SU-DHL-6 (cell line): ENCODE data around the gene CDK16.

ENCODE experiments used
- H2AFZ ChIP-seq: fragments of 200-600 bp; sonication (generic); 2 replicates; pipeline ENCODE4 v1.6.1; 2014; ENCODE audit warnings: low read depth, mild to moderate bottlenecking, moderate library complexity, mixed read lengths, antibody characterized with exemption, low read length; ENCODE audit not compliant: severe bottlenecking
- H3F3A ChIP-seq: fragments of 200-600 bp; shearing (Covaris generic); 2 replicates; pipeline ENCODE4 v1.6.0; 2016; ENCODE audit warnings: antibody characterized with exemption, mild to moderate bottlenecking; ENCODE audit not compliant: insufficient read depth
- H3K27ac ChIP-seq: fragments of 200-600 bp; sonication (generic); 2 replicates; pipeline ENCODE4 v1.5.1; 2016; ENCODE audit warnings: low read depth, mild to moderate bottlenecking, low read length, moderate library complexity, mixed read lengths
- H3K27me3 ChIP-seq: fragments of 200-600 bp; sonication (generic), shearing (Covaris generic); 2 replicates; pipeline ENCODE4 v1.6.0; 2014; ENCODE audit warnings: mild to moderate bottlenecking, low read length
- H3K36me3 ChIP-seq: fragments of 200-600 bp; sonication (generic); 2 replicates; pipeline ENCODE4 v1.6.1; 2014; ENCODE audit warnings: mild to moderate bottlenecking, low read length, mixed read lengths
- H3K4me2 ChIP-seq: fragments of 300-600, 200-600 bp; shearing (Covaris generic), sonication (generic); 2 replicates; pipeline ENCODE4 v1.6.0; 2014; ENCODE audit warnings: low read length, low read depth, mild to moderate bottlenecking; ENCODE audit not compliant: poor library complexity, severe bottlenecking
- H3K4me3 ChIP-seq: fragments of 200-600 bp; sonication (generic); 2 replicates; pipeline ENCODE4 v1.5.1; 2014; ENCODE audit warnings: antibody characterized with exemption, low read length, mild to moderate bottlenecking, mixed read lengths; ENCODE audit not compliant: insufficient read depth, poor library complexity, severe bottlenecking
- H3K79me2 ChIP-seq: fragments of 200-600 bp; sonication (generic); 2 replicates; pipeline ENCODE4 v1.6.1; 2014; ENCODE audit warnings: mild to moderate bottlenecking, low read length, moderate library complexity; ENCODE audit not compliant: insufficient read depth
- H3K9ac ChIP-seq: fragments of 200-600 bp; sonication (generic); 2 replicates; pipeline ENCODE4 v1.7.0; 2014; ENCODE audit warnings: mild to moderate bottlenecking, low read length
- H3K9me2 ChIP-seq: fragments of 200-600 bp; sonication (generic); replicated peaks from 2 replicates; pipeline ENCODE4 v1.6.1; 2014; ENCODE audit warnings: low read length; ENCODE audit not compliant: insufficient read depth
- H3K9me3 ChIP-seq: fragments of 200-600 bp; sonication (generic); 2 replicates; pipeline ENCODE4 v1.6.1; 2014; ENCODE audit warnings: low read length, mixed read lengths; ENCODE audit not compliant: insufficient read depth
- H4K20me1 ChIP-seq: fragments of 200-600 bp; sonication (generic); 2 replicates; pipeline ENCODE4 v1.6.1; 2014; ENCODE audit warnings: low read depth, mild to moderate bottlenecking, antibody characterized with exemption, low read length, moderate library complexity, mixed read lengths
- EZH2phosphoT487 ChIP-seq: fragments of 200-600 bp; sonication (generic), shearing (Covaris generic); conservative IDR thresholded peaks from 2 replicates; pipeline ENCODE4 v1.6.1; 2018; ENCODE audit warnings: mild to moderate bottlenecking, antibody characterized with exemption, low read length, moderate library complexity, mixed read lengths
- TF ChIP-seq, protein P1 (sequence below): fragments of 200-600 bp; sonication (generic); IDR thresholded peaks from one replicate; pipeline ENCODE4 v1.5.1; 2017; ENCODE audit warnings: antibody characterized with exemption, mild to moderate bottlenecking, low read length, moderate library complexity; ENCODE audit not compliant: insufficient read depth, poor library complexity, severe bottlenecking

CDK16 gene

DNA sequence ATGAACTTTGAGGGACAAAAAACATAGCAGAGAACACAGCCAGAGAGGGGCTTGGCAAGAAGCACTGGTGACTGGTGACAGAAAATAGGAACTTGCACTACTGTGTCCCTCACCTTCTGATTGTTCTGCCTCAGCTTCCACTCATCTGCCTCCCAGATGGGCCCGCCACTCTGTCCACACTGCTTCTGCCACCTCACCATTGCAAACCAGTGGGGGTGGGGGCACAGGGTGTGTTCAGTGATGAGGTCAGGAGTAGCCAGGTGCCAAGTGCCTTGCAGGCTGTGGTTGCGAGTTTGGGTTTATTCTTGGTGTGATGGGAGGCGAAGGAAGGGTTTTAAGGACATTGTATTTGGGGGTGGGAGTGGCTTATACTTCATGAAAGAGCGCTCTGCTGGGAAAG, 34.0 kb upstream of the CDK16 start:
- no peaks in the 10 kb centered on the region for H3K36me3 ChIP-seq
- H3K9me2 ChIP-seq: no peaks in the 10 kb centered on the region
- no peak overlapping the region for H3K4me3 ChIP-seq
- no peak overlapping the region for H3K4me2 ChIP-seq
- TF ChIP-seq, protein P1, sequence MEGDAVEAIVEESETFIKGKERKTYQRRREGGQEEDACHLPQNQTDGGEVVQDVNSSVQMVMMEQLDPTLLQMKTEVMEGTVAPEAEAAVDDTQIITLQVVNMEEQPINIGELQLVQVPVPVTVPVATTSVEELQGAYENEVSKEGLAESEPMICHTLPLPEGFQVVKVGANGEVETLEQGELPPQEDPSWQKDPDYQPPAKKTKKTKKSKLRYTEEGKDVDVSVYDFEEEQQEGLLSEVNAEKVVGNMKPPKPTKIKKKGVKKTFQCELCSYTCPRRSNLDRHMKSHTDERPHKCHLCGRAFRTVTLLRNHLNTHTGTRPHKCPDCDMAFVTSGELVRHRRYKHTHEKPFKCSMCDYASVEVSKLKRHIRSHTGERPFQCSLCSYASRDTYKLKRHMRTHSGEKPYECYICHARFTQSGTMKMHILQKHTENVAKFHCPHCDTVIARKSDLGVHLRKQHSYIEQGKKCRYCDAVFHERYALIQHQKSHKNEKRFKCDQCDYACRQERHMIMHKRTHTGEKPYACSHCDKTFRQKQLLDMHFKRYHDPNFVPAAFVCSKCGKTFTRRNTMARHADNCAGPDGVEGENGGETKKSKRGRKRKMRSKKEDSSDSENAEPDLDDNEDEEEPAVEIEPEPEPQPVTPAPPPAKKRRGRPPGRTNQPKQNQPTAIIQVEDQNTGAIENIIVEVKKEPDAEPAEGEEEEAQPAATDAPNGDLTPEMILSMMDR: no peak
- no peak for TF ChIP-seq EZH2phosphoT487
- no peaks in the 10 kb centered on the region for H3K27me3 ChIP-seq
- no peak overlapping the region for H3K27ac ChIP-seq
- no peak overlapping the region for H2AFZ ChIP-seq
- H4K20me1 ChIP-seq: no peaks in the 10 kb centered on the region
- H3K9me3 ChIP-seq: no peaks in the 10 kb centered on the region
- H3F3A ChIP-seq: peaks cover 14% of the 10 kb centered on the region
- H3K79me2 ChIP-seq: no peaks in the 10 kb centered on the region
- H3K9ac ChIP-seq: no peak overlapping the region

DNA sequence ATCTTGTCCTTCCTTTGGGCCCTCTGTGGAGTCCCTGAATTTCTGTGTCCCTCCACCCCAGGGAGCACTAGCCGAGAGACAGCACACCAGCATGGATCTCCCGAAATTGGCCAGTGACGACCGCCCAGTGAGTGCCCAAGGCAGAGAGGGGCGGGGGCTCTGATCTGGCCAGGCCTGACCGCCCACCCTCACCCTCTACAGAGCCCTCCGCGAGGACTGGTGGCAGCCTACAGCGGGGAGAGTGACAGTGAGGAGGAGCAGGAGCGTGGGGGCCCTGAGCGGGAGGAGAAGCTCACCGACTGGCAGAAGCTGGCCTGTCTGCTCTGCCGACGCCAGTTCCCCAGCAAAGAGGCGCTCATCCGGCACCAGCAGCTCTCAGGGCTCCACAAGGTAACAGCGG, 33.2 kb upstream of the CDK16 start:
- Histone ChIP-seq H3K4me2 (no peak overlapping the region), H3K4me3 (no peak overlapping the region), H3K9ac (no peak overlapping the region), H4K20me1 (no peaks in the 10 kb centered on the region), H3K9me3 (no peaks in the 10 kb centered on the region), H3K79me2 (no peaks in the 10 kb centered on the region), H3K27me3 (no peaks in the 10 kb centered on the region), H3K27ac (no peak overlapping the region), H3K9me2 (no peaks in the 10 kb centered on the region), H2AFZ (no peak overlapping the region), H3F3A (peaks cover 15% of the 10 kb centered on the region), H3K36me3 (no peaks in the 10 kb centered on the region)
- TF ChIP-seq, protein P1: no peak
- no peak for TF ChIP-seq EZH2phosphoT487

DNA sequence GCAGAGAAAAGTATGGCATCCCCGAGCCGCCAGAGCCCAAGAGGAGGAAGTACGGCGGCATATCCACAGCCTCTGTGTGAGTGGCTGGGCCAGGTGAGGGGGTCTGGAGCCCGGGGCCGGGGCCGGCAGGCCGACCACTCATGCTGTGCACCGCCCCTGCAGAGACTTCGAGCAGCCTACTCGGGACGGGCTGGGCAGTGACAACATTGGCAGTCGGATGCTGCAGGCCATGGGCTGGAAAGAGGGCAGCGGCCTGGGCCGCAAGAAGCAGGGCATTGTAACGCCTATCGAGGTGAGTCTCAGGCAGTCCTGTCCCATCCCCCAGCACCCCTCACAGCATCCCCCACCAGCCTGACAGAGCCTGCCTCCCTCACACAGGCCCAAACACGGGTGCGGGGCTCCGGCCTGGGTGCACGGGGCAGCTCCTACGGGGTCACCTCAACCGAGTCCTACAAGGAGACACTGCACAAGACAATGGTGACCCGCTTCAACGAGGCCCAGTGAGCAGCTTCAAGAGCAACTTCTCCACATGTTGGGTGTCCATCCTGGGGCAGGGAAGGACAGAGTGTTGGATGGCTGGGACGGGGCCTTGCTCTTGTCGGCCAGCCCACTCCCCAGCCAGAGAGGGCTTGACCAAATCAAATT, 32.3 kb upstream of the CDK16 start:
- H4K20me1 ChIP-seq: no peaks in the 10 kb centered on the region
- no peaks in the 10 kb centered on the region for H3K9me3 ChIP-seq
- H3K4me2 ChIP-seq: no peak overlapping the region
- H3K79me2 ChIP-seq: no peaks in the 10 kb centered on the region
- no peaks in the 10 kb centered on the region for H3K27me3 ChIP-seq
- H3K36me3 ChIP-seq: no peaks in the 10 kb centered on the region
- no peak overlapping the region for H3K27ac ChIP-seq
- no peaks in the 10 kb centered on the region for H3K9me2 ChIP-seq
- no peak for TF ChIP-seq EZH2phosphoT487
- TF ChIP-seq, protein P1: no peak
- no peak overlapping the region for H3K9ac ChIP-seq
- H3K4me3 ChIP-seq: no peak overlapping the region
- no peak overlapping the region for H2AFZ ChIP-seq
- H3F3A ChIP-seq: peaks cover 15% of the 10 kb centered on the region
